Uterus (tissue), 2 donors: Measurements from ENCODE around the gene SDHAF2.

Source experiments
- CTCF ChIP-seq, 4 experiments: fragments of 200-600 bp in 2 of 4; fragments of 450-650 bp in 2 of 4; sonication (generic) in 2 of 4; IDR thresholded peaks; one replicate each; pipeline ENCODE4 v1.5.1; 2016 to 2019; ENCODE audit warnings: antibody characterized with exemption in 4 of 4, mild to moderate bottlenecking in 2 of 4, moderate library complexity in 1 of 4
- POLR2A ChIP-seq, 2 donors: fragments of 450-650 bp; IDR thresholded peaks; one replicate each; pipeline ENCODE4 v1.6.1; 2016; ENCODE audit warnings: antibody characterized with exemption in 2 of 2, mild to moderate bottlenecking in 1 of 2, moderate library complexity in 1 of 2

GRCh38 chr11:61486011-61486620 lies 56.2 kb downstream of the SDHAF2 start:
- no peak for TF ChIP-seq POLR2A (IDR thresholded peaks at IDR 0.05)
- TF ChIP-seq CTCF (IDR thresholded peaks at IDR 0.05) = no peak
